PC-9 (cell line): ENCODE measurements around the gene DMRT1. TPM values are rescaled to one million over a fixed set of nuclear protein-coding genes. Genes with fewer than 3 reads are reported as not detected.

Experiments used
- BruUV-seq: library from RNA; stranded (reverse); fragments of 400-500 nt; replicated peaks from 2 replicates; lab custom pipeline; 2021; lab: Mats Ljungman, UMichigan
- CTCF ChIA-PET: fragments of 300-600 bp; sonication (Branson Sonifier 250); formaldehyde crosslinking; loops from one replicate; lab custom pipeline; 2022; ENCODE audit warnings: antibody characterized with exemption; lab: Charles Lee
- POLR2A ChIA-PET: fragments of 300-600 bp; sonication (Branson Sonifier 250); formaldehyde crosslinking; loops from one replicate; lab custom pipeline; 2022; ENCODE audit warnings: antibody characterized with exemption; ENCODE audit not compliant: unreplicated experiment; lab: Charles Lee
- DNase-seq, 2 experiments: peaks; one replicate each; pipeline versions ENCODE4 v3.0.0 to v3.0.0-alpha.2; 2015 to 2022; ENCODE audit warnings: mixed read lengths in 1 of 2
- H2AFZ ChIP-seq: fragments of 200-600 bp; sonication (generic); 2 replicates; pipeline ENCODE4 v1.8.1; 2017; ENCODE audit warnings: antibody characterized with exemption
- H3F3A ChIP-seq: fragments of 200-600 bp; sonication (generic); 2 replicates; pipeline ENCODE4 v1.8.1; 2017; ENCODE audit warnings: antibody characterized with exemption, mild to moderate bottlenecking, low read depth; ENCODE audit not compliant: insufficient read depth
- H3K27ac ChIP-seq: fragments of 200-600 bp; sonication (generic); 2 replicates; pipeline ENCODE4 v1.6.1; 2016; ENCODE audit warnings: mixed run types
- H3K27me3 ChIP-seq: fragments of 200-600 bp; sonication (generic); 2 replicates; pipeline ENCODE4 v1.6.1; 2016; ENCODE audit warnings: low read depth, mixed run types; ENCODE audit not compliant: insufficient read depth
- H3K36me3 ChIP-seq: fragments of 200-600 bp; sonication (generic); 2 replicates; pipeline ENCODE4 v1.6.1; 2016; ENCODE audit warnings: low read depth, mixed run types
- H3K4me1 ChIP-seq: fragments of 200-600 bp; sonication (generic); replicated peaks from 2 replicates; pipeline ENCODE4 v1.6.1; 2016; ENCODE audit warnings: mixed run types; ENCODE audit not compliant: insufficient read depth
- H3K4me2 ChIP-seq: fragments of 200-600 bp; sonication (generic); 2 replicates; pipeline ENCODE4 v1.6.1; 2017; ENCODE audit warnings: mixed run types
- H3K4me3 ChIP-seq: fragments of 200-600 bp; sonication (generic); 2 replicates; pipeline ENCODE4 v1.6.1; 2016; ENCODE audit warnings: mixed run types
- H3K79me2 ChIP-seq: fragments of 200-600 bp; sonication (generic); 2 replicates; pipeline ENCODE4 v1.6.1; 2017; ENCODE audit warnings: low read depth, mixed run types
- H3K9me2 ChIP-seq: fragments of 200-600 bp; sonication (generic); 2 replicates; pipeline ENCODE4 v1.8.1; 2017; ENCODE audit warnings: mild to moderate bottlenecking; ENCODE audit not compliant: insufficient read depth
- H3K9me3 ChIP-seq: fragments of 200-600 bp; sonication (generic); 2 replicates; pipeline ENCODE4 v1.8.1; 2016; ENCODE audit warnings: low read depth; ENCODE audit not compliant: insufficient read depth
- H4K20me1 ChIP-seq: fragments of 200-600 bp; sonication (generic); 2 replicates; pipeline ENCODE4 v1.8.1; 2017; ENCODE audit not compliant: insufficient read depth
- CTCF ChIP-seq: fragments of 200-600 bp; sonication (generic); conservative IDR thresholded peaks from 2 replicates; pipeline ENCODE4 v1.6.1; 2017; ENCODE audit warnings: mixed run types, antibody characterized with exemption, mild to moderate bottlenecking, moderate library complexity
- EZH2 ChIP-seq: fragments of 200-600 bp; sonication (generic); IDR thresholded peaks from 2 replicates; pipeline ENCODE4 v1.8.0; 2017; ENCODE audit warnings: antibody characterized with exemption, low read depth
- intact Hi-C: fragments of 100-400 bp; cut with micrococcal nuclease; formaldehyde crosslinking; loops from one replicate; pipeline ENCODE4 v1.10.0; 2022; ENCODE audit not compliant: unreplicated experiment
- total RNA-seq: library from RNA; stranded (reverse); gene quantifications from 2 replicates; pipeline ENCODE4 v1.2.3, GENCODE V29; 2021

DMRT1 gene
- total RNA-seq, 1 experiment from 2014 or later: not detected

- H3K4me1 ChIP-seq: no peaks in the 10 kb centered on the region
- peaks cover 59% of the 10 kb centered on the region for H3K27me3 ChIP-seq
- no peaks in the 10 kb centered on the region for H4K20me1 ChIP-seq
- CTCF ChIA-PET: no interaction called here
- no peaks in the 10 kb centered on the region for H3K9me3 ChIP-seq
- intact Hi-C loops: no loop called here
- no peaks in the 10 kb centered on the region for H3K79me2 ChIP-seq
- DNase-seq: no peak
- H3K4me3 ChIP-seq: no peak overlapping the region
- H3K9me2 ChIP-seq: no peaks in the 10 kb centered on the region
- no peaks in the 10 kb centered on the region for H3F3A ChIP-seq
- no peak for TF ChIP-seq EZH2
- no peak for TF ChIP-seq CTCF
- POLR2A ChIA-PET: no interaction called here
- BruUV-seq: no TSS peak
- no peak overlapping the region for H3K4me2 ChIP-seq
- H3K27ac ChIP-seq: no peak overlapping the region
- H3K36me3 ChIP-seq: no peaks in the 10 kb centered on the region
- no peak overlapping the region for H2AFZ ChIP-seq
These were observed 140.0 kb downstream of the DMRT1 start for GRCh38 chr9:981491-981898.

- Histone ChIP-seq H3F3A (no peaks in the 10 kb centered on the region), H3K9me3 (no peaks in the 10 kb centered on the region), H3K36me3 (no peaks in the 10 kb centered on the region), H3K27ac (no peak overlapping the region), H3K4me2 (no peak overlapping the region), H4K20me1 (no peaks in the 10 kb centered on the region), H3K79me2 (no peaks in the 10 kb centered on the region), H3K27me3 (peaks cover 63% of the 10 kb centered on the region), H3K4me1 (no peaks in the 10 kb centered on the region), H3K9me2 (no peaks in the 10 kb centered on the region), H2AFZ (no peak overlapping the region), H3K4me3 (no peak overlapping the region)
- no peak for DNase-seq
- CTCF ChIA-PET: no interaction called here
- intact Hi-C loops: no loop called here
- no TSS peak for BruUV-seq
- TF ChIP-seq EZH2 (no peak), CTCF (no peak)
- POLR2A ChIA-PET: no interaction called here
These were observed 141.1 kb downstream of the DMRT1 start for GRCh38 chr9:982394-983230.

- H4K20me1 ChIP-seq: no peaks in the 10 kb centered on the region
- no peaks in the 10 kb centered on the region for H3K36me3 ChIP-seq
- H2AFZ ChIP-seq: no peak overlapping the region
- DNase-seq: no peak
- ChIA-PET POLR2A (no interaction called here), CTCF (no interaction called here)
- H3K27ac ChIP-seq: no peak overlapping the region
- no peak overlapping the region for H3K4me3 ChIP-seq
- H3K9me3 ChIP-seq: no peaks in the 10 kb centered on the region
- no peak overlapping the region for H3K4me2 ChIP-seq
- no peaks in the 10 kb centered on the region for H3F3A ChIP-seq
- intact Hi-C loops: no loop called here
- H3K9me2 ChIP-seq: no peaks in the 10 kb centered on the region
- no TSS peak for BruUV-seq
- H3K27me3 ChIP-seq: peaks cover 20% of the 10 kb centered on the region
- H3K4me1 ChIP-seq: no peaks in the 10 kb centered on the region
- TF ChIP-seq EZH2 (no peak), CTCF (no peak)
- H3K79me2 ChIP-seq: no peaks in the 10 kb centered on the region
These were observed 152.5 kb downstream of the DMRT1 start for GRCh38 chr9:994005-994404.
